ENCODE data around the gene ABCD1.

DNA sequence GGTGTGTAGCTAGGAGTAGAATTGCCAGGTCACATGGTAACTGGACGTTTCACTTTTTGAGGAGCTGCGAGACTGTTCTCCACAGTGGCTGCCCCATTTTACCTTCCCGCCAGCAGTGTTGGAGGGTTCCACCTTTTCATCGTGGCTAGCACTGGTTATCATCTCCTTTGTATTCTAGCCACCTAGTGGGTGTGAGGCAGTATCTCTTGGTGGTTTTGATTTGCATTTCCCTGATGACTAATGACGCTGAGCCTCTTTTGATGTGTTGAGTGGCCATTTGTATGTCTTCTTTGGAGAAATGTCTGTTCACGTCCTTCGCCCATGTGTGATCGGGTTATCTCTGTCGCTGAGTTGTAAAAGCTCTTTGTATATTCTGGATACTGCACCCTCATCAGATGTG, 10.6 kb downstream of the ABCD1 start:
- no peak for TF ChIP-seq POLR2A (IDR thresholded peaks at IDR 0.05; ENCODE audit: low read depth, low read length)
- TF ChIP-seq POLR2AphosphoS5 (IDR thresholded peaks at IDR 0.05; ENCODE audit: low read depth, low read length), result no peak
- TF ChIP-seq SPI1 (IDR thresholded peaks at IDR 0.05; ENCODE audit: low read depth, low read length), result no peak

Data from GM12891 (cell line).